KBM-7 (cell line): ENCODE data around the gene GLS2.
A peak's percentile ranks its signal among the peaks of the same experiment; 100 is the strongest.
"Not testable (repeated sequence)": the region's sequence is repeated elsewhere in the genome, so short reads cannot be mapped to it uniquely, and the experiment has no call there.

Experiments
- DNase-seq: peaks from one replicate; pipeline ENCODE4 v3.0.0-alpha.2; 2015
- in situ Hi-C: fragments of 300-500 bp; cut with MboI; formaldehyde crosslinking; loops from 2 replicates; pipeline ENCODE4 v1.14.3; 2020; ENCODE audit warnings: low sequenced_read_pairs, low pct_unique_long_range_greater_than_20kb, mixed read lengths

The GLS2 gene

GRCh38 chr12:56454557-56454956 is 33.4 kb downstream of the GLS2 start, which contains the start of gene MIP:
Gene MIP (minus strand): TSS chr12:56454657. CDS start chr12:56454613, 44 bp downstream.
- in situ Hi-C loops, result no loop called here
- no peak for DNase-seq

DNA sequence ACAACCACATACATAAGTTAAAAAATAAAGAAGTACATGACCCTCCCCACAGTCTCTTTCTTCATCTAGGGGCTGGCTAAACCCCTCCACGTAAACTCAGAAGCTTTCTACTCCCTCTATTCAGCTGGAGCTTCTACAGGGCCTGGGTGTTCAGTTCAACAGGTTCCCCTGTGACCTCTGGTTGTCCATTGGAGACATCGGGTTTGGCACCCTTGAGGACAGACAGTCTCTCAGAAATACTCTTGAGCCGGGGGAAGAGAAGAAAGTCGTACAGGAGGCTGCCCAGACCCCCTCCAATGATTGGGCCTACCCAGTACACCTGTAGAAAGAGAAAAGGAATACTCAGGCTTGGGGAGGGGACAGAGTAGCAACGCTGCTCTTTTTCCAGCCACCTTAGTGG is 36.8 kb downstream of the GLS2 start:
- in situ Hi-C loops, result no loop called here
- DNase-seq, result no peak

DNA sequence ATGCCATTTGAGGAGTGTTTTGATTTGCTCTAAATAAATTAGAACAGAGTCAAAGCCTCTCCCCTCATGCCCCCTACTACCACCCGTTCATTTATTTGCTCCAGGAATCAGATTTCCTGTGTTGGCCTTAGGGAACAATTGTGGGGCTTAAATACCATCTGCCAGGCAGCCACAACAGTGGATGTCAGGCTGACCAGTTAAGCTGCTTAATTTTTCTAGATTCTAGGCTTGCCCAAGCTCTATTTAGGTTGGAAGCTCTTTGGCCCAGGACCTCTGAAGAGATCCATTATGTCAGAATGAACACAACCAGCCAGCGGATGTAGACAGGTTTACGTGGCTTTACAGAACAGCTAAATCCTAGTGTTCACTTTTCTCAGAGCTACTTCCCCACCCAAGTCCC is 37.7 kb downstream of the GLS2 start:
- no peak for DNase-seq
- in situ Hi-C loops, result no loop called here

DNA sequence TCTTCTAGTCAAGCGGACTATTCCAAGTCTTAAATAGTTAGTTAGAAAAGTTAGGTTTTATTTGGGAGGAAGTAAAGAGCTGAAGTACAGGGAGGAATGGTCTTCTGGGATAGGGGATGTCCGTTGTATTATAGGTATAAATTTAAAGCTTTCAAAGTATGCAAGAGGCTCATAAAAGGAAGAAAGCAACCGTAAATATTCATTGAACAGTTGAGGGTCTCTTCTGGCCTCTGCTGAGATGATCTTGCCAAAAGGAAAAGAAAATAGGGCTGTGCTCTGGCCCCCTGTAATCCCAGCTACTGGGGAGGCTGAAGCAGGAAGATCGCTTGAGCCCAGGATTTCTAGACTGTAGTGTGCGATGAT is 38.4 kb downstream of the GLS2 start:
- no peak for DNase-seq
- in situ Hi-C loops, result no loop called here

DNA sequence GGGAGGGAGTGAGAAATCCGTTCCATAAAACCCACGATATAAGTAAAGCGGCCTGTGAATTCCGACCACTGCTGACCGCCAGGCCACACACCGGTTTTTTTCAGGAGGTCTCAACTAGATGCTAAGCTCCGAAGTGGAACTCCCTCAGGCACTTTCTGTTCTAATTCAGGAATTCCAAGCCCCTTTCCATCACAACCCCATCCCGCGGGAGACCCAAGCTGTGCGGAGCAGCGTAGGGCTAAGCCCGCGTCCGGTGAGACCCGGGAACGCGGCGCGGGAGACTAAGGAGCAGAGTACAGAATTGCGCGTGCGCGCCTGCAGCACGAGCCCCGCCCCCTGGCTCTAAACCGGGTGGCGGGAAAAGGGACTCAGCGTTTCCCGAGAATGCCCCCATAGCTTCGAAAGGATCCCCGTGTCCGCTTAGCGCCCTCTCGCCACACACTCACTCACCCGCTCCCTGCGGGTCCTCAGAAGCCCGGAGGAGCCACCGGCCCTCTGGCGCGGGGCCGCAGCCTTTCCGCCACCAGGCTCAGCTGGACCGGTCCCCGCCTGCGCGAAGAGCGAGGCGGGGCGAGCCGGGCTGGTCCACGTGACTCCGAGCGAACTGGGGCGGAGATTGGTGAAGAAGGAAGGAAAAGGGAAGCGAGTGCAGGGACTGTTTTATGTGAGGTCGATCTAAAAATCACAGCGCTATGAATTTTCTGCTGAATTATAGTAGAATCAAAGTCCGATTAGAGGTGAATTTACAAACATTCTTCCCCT is 38.9 kb downstream of the GLS2 start, which contains the start of gene TIMELESS:
Gene TIMELESS, minus strand, starts transcription at position 567 of the 762 bp plus-strand sequence. CDS start 15,256 bp downstream, outside the sequence.
- in situ Hi-C loops, result no loop called here
- DNase-seq, result peak; percentile 94

DNA sequence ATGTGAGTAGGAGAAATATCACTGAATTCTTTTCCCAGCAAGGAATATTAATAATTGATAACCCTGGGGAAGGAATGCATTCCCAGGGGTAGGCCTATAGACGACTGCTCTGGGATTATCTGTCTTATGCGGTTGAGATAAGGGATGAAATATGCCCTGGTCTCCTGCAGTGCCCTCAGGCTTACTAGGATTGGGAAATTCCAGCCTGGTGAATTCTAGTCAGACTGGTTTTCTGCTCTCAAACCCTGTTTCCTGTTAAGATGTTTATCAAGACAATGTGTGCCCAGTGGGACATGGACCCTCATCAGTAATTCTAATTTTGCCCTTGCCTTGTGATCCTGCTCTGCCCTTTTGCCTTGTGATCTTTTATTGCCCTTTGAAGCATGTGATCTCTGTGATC is 44.8 kb downstream of the GLS2 start:
- in situ Hi-C loops, DNase-seq: not testable (repeated sequence)

DNA sequence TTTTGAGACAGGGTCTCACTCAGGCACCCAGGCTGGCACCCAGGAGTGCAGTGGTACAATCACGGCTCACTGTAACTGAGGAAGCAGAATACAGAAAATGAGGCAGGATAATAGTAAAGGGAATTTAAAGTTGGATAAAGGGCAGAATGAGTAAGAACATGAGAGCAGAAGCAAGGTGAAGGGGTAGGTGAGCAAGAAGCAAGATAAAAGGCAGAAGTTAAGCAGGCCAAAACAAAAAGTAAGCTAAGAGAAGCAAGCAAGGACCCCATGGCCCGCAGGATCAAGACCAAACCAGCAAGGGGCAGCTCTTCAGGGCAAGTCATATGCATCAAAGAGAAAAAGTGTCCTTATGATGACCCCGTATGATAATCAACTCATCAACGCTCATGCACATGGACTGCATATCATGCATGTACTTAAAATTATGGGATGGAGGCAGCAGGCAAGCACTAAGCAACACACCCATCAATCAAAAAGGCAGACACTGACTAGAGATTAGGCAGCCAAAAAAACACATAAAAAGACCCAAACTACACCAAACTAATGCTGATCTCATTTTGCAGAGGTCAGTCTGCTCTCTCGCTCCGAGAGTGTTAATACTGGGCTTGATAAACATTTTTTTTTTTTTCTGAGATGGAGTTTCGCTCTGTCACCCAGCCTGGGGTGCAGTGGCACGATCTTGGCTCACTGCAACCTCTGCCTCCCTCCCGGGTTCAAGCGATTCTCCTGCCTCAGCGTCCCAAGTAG is 50.4 kb downstream of the GLS2 start:
- DNase-seq, result no peak
- in situ Hi-C loops, result no loop called here

- in situ Hi-C loops, result no loop called here
- no peak for DNase-seq
Observed at GRCh38 chr12:56434828-56435227, 53.1 kb downstream of the GLS2 start.

- in situ Hi-C loops, result no loop called here
- DNase-seq, result no peak
Observed at GRCh38 chr12:56431850-56432249, 56.1 kb downstream of the GLS2 start.

DNA sequence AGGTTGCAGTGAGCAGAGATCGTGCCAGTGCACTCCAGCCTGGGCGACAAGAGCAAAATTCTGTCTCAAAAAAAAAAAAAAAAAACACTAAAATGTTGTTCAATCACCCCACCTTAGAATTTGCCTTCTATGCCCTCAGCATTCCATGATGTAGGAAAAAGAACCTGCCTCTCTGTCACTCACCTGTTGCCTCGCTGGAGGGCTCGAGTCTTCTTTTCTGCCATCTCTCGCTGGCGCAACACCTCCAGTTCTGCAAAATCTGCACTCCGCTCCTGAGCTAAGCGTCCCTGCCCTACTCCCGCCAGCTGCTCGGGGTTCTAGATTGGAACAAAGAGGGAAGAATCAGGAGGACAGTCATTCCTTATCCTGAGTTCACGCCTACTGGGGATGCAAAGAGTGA is 56.7 kb downstream of the GLS2 start:
- no peak for DNase-seq
- in situ Hi-C loops, result no loop called here

GRCh38 chr12:56425940-56426438 is 62.0 kb downstream of the GLS2 start:
- DNase-seq, result no peak
- in situ Hi-C loops, result no loop called here

DNA sequence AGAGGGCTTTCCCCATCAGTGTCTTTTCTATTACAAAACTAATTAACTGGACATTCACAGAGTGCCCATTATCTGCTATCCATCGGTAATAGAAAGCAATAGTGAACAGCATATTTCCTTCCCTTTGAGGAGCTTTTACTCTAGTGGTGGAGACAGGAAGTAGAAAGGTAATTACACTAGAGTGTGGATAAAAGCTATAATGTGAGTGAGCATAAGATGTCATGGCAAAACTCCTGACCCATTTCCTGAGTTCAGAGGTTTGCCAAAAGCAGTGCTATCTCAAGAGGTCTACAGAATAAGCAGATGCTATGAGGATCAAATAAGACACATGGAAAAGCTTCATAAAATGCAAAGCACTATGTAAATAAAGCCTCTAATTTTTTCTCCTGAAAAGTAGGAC is 62.8 kb downstream of the GLS2 start:
- no peak for DNase-seq
- in situ Hi-C loops, result no loop called here
